K562 (cell line): Measurements from ENCODE around the gene DEFB110. TPM values are rescaled to one million over a fixed set of nuclear protein-coding genes. Genes with fewer than 3 reads are reported as not detected.

Experiments used
- ATAC-seq: fragments of 200-7000 bp; cut with Tn5 transposase; 3 replicates; pipeline ENCODE4 v1.9.1; 2020; ENCODE audit warnings: moderate library complexity
- BruUV-seq: library from RNA; stranded (reverse); fragments of 400-500 nt; replicated peaks from 2 replicates; lab custom pipeline; 2021; lab: Mats Ljungman, UMichigan
- CTCF ChIA-PET: fragments of 300-600 bp; formaldehyde crosslinking; extraction: SDS; loops from one replicate; lab custom pipeline; 2021; ENCODE audit warnings: low intra/inter-chr PET ratio; lab: Yijun Ruan, JAX
- POLR2A ChIA-PET: fragments of 300-600, 350-650 bp; sonication (Branson Sonifier 250); formaldehyde crosslinking; extraction: SDS; loops from one replicate; lab custom pipeline; 2021; ENCODE audit warnings: antibody characterized with exemption, inconsistent platforms; lab: Yijun Ruan, JAX
- DNase-seq, 4 experiments: peaks; one replicate each; pipeline versions ENCODE4 v3.0.0 to v3.0.0-alpha.2; 2011 to 2018; ENCODE audit warnings: low spot score in 3 of 4, mixed read lengths in 3 of 4; ENCODE audit errors: extremely low read depth in 1 of 4
- FAIRE-seq: peaks from 2 replicates; lab custom pipeline; 2011; peaks lifted over from hg19 to GRCh38; lab: Jason Lieb, UNC
- H2AFZ ChIP-seq: 2 replicates; pipeline ENCODE4 v1.6.0; 2011; ENCODE audit warnings: low read depth, low read length, control low read depth, inconsistent platforms
- H3K27ac ChIP-seq: fragments of 200-600 bp; 3 replicates; pipeline ENCODE4 v1.8.0; 2011; ENCODE audit warnings: low read depth, mild to moderate bottlenecking, control low read depth, inconsistent platforms, low read length, moderate library complexity, mixed read lengths; ENCODE audit errors: extremely low read depth
- H3K27me3 ChIP-seq, 2 experiments: fragments of 300-600 bp in 1 of 2; 2 replicates in 1 of 2; 3 replicates in 1 of 2; pipeline versions ENCODE4 v1.6.0 to v1.8.0; 2011; ENCODE audit warnings: inconsistent platforms in 2 of 2, low read length in 2 of 2, mild to moderate bottlenecking in 1 of 2, mixed read lengths in 1 of 2, moderate library complexity in 1 of 2; ENCODE audit not compliant: control insufficient read depth in 2 of 2, insufficient read depth in 2 of 2
- H3K36me3 ChIP-seq: fragments of 300-600 bp; 3 replicates; pipeline ENCODE4 v1.8.0; 2011; ENCODE audit warnings: mild to moderate bottlenecking, low read length, inconsistent platforms; ENCODE audit not compliant: control insufficient read depth, insufficient read depth
- H3K4me1 ChIP-seq, 2 experiments: fragments of 200-600 bp in 1 of 2; replicated peaks in 1 of 2; 2 replicates in 1 of 2; 3 replicates in 1 of 2; pipeline versions ENCODE4 v1.5.1 to v1.8.0; 2011; ENCODE audit warnings: inconsistent platforms in 2 of 2, low read length in 2 of 2, mild to moderate bottlenecking in 1 of 2, mixed read lengths in 1 of 2, moderate library complexity in 1 of 2; ENCODE audit not compliant: control insufficient read depth in 2 of 2, insufficient read depth in 2 of 2
- H3K4me2 ChIP-seq: 2 replicates; pipeline ENCODE4 v1.6.1; 2011; ENCODE audit warnings: low read length, control low read depth, inconsistent platforms, mixed read lengths; ENCODE audit not compliant: insufficient read depth
- H3K4me3 ChIP-seq: fragments of 200-600 bp; sonication (generic), shearing (Covaris generic); 2 replicates; pipeline ENCODE4 v1.5.1; 2016; ENCODE audit warnings: control low read depth, inconsistent platforms
- H3K79me2 ChIP-seq: fragments of 200-600 bp; 3 replicates; pipeline ENCODE4 v1.8.0; 2011; ENCODE audit warnings: low read length, inconsistent platforms; ENCODE audit not compliant: control insufficient read depth, insufficient read depth
- H3K9ac ChIP-seq, 2 experiments: 2 replicates each; pipeline versions ENCODE4 v1.6.0 to v1.6.1; 2011; ENCODE audit warnings: low read depth in 2 of 2, low read length in 2 of 2, control low read depth in 1 of 2, inconsistent platforms in 1 of 2, mild to moderate bottlenecking in 1 of 2, mixed read lengths in 1 of 2; ENCODE audit not compliant: insufficient read depth in 1 of 2
- H3K9me1 ChIP-seq: one replicate; pipeline ENCODE4 v1.6.0; 2011; ENCODE audit warnings: inconsistent platforms, mild to moderate bottlenecking, low read length, moderate library complexity; ENCODE audit not compliant: control insufficient read depth, insufficient read depth
- H3K9me3 ChIP-seq: replicated peaks from 2 replicates; pipeline ENCODE4 v1.5.1; 2011; ENCODE audit warnings: low read depth, low read length, inconsistent platforms; ENCODE audit not compliant: control insufficient read depth, insufficient read depth
- H4K20me1 ChIP-seq: replicated peaks from 2 replicates; pipeline ENCODE4 v1.6.1; 2011; ENCODE audit warnings: low read length, inconsistent platforms, mixed read lengths; ENCODE audit not compliant: control insufficient read depth, insufficient read depth
- JUND ChIP-seq, 2 experiments: IDR thresholded peaks; 2 replicates in 1 of 2; 3 replicates in 1 of 2; pipeline ENCODE4 v1.6.1; 2011; ENCODE audit warnings: borderline replicate concordance in 2 of 2, low read depth in 2 of 2, low read length in 2 of 2, improper control_type of control experiment in 1 of 2, missing biosample characterization in 1 of 2, missing genetic modification characterization in 1 of 2, missing genetic modification reagents in 1 of 2
- TBP ChIP-seq: optimal IDR thresholded peaks from 2 replicates; pipeline ENCODE3; 2011; ENCODE audit warnings: low read depth, low read length, improper control_type of control experiment
- ZNF316 ChIP-seq: fragments of 450-650 bp; IDR thresholded peaks from 2 replicates; pipeline ENCODE4 v1.6.1; 2016
- ZNF561 ChIP-seq: fragments of 450-650 bp; formaldehyde crosslinking; conservative IDR thresholded peaks from 2 replicates; pipeline ENCODE4 v1.4.0; 2020; ENCODE audit warnings: mild to moderate bottlenecking, moderate library complexity
- WGBS: fragments of 100-300 bp; shearing (Covaris generic); methylation state at CpG from one replicate; pipeline ENCODE4 v1.1.6; 2016; ENCODE audit warnings: low coverage, mixed read lengths; ENCODE audit not compliant: insufficient coverage; ENCODE audit errors: missing lambda C conversion rate; 5-methylcytosine and 5-hydroxymethylcytosine counted together
- in situ Hi-C: fragments of 300-500 bp; cut with MboI; formaldehyde crosslinking; loops from 4 replicates; pipeline ENCODE4 v1.15.0; 2018; ENCODE audit warnings: inconsistent platforms, mixed read lengths
- intact Hi-C: fragments of 100-400 bp; cut with micrococcal nuclease; formaldehyde crosslinking; loops from 2 replicates; pipeline ENCODE4 v1.14.2; 2022
- polyA plus RNA-seq, 8 experiments: library from polyadenylated mRNA; depleted of rRNA in 4 of 8; stranded (reverse) in 5 of 8; unstranded in 3 of 8; fragments of >200 nt; fragmentation: Nextera tagmentation in 2 of 8; fragmentation: Illumina TruSeq in 1 of 8; extraction: Ambion mirVana in 2 of 8; extraction: Trizol in 1 of 8; gene quantifications; 2 replicates each; pipeline versions ENCODE4 v1.2.1 to v1.2.3, GENCODE V29; 2011 to 2014; ENCODE audit warnings: inconsistent platforms in 1 of 8, missing spikeins in 1 of 8
- total RNA-seq, 7 experiments: library from RNA; depleted of rRNA in 6 of 7; stranded (reverse); fragments of >200 nt in 6 of 7; fragmentation: Illumina TruSeq in 2 of 7; extraction: Trizol in 2 of 7; gene quantifications; 2 replicates each; pipeline versions ENCODE4 v1.2.1 to v1.2.3, GENCODE V29; 2011 to 2021; ENCODE audit warnings: low replicate concordance in 1 of 7

Gene DEFB110
- total and polyA plus RNA-seq, 9 of the 15 experiments (the other 6 are each of a cell fraction or from before 2014, with no cell fraction given): not detected

DNA sequence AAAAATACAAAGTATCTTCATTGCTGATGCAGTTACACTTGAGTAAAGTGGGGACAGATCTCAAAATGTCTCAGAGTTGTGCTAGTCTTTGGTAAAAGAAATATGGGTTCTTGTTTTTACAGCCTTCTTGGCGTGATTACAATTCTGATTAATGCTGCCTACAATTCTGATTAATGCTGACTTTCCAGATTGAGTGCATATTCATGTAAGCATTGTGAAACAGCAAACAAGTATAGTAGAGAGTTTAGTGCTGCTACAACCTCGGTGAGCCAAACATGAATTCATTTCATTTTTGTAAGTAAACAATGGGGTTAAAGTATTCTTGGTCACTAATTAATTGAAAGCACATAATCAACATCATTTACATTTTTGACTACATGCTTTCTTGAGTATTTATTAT, 52.2 kb downstream of the DEFB110 start, which contains the start of gene DEFB113:
Gene DEFB113, minus strand, starts transcription at position 21 of the 400 bp plus-strand sequence. Its CDS starts 0 bp downstream, at position 21.
- no peak for FAIRE-seq

More for the DNA sequence above, 52.2 kb downstream of the DEFB110 start, which contains the start of gene DEFB113:
- Histone ChIP-seq H4K20me1 (no peaks in the 10 kb centered on the region), H3K4me1 (no peaks in the 10 kb centered on the region), H3K9ac (no peak within 1 kb of the TSS), H2AFZ (no peak within 1 kb of the TSS), H3K9me1 (no peaks in the 10 kb centered on the region), H3K27me3 (no peaks in the 10 kb centered on the region), H3K4me3 (no peak within 1 kb of the TSS), H3K9me3 (no peaks in the 10 kb centered on the region), H3K4me2 (no peak within 1 kb of the TSS), H3K27ac (no peak within 1 kb of the TSS), H3K36me3 (no peaks in the 10 kb centered on the region), H3K79me2 (no peaks in the 10 kb centered on the region)
- ChIA-PET POLR2A (no interaction called here), CTCF (no interaction called here)
- TF ChIP-seq ZNF316 (peak; percentile 21; the same call in 1 of the 2 replicates), ZNF561 (CRISPR knock-in tag) (no peak), TBP (no peak), JUND (IDR thresholded peaks at IDR 0.05; ENCODE audit: borderline replicate concordance, low read depth, low read length) (no peak), JUND (tag; IDR thresholded peaks at IDR 0.05; ENCODE audit: borderline replicate concordance, low read depth, low read length) (no peak)
- 0% methylated on average over 2 of the region's 2 CpGs for WGBS
- intact Hi-C loops: loop anchor here (5.0 kb wide), 1 partner anchor 47 kb away; no protein-coding TSS in a partner anchor
- BruUV-seq: no TSS peak
- ATAC-seq (no peak), DNase-seq (no peak)
- in situ Hi-C loops: no loop called here

Other genes starting within 250 kb of the DEFB110 start
- not detected in 2 replicates for gene PGK2, start 234.7 kb downstream of the DEFB110 start, total RNA-seq (2014; rRNA removed)
- not detected in 2 replicates for gene PGK2, start 234.7 kb downstream of the DEFB110 start, total RNA-seq (2014; rRNA removed; fragmentation: Illumina TruSeq; extraction: Trizol)
- gene PGK2, start 234.7 kb downstream of the DEFB110 start, total RNA-seq (2015; rRNA removed; fragmentation: Illumina TruSeq; extraction: Trizol): not detected in 2 replicates
- gene PGK2, start 234.7 kb downstream of the DEFB110 start, total RNA-seq (2021): not detected in 2 replicates
- not detected in 2 replicates for gene PGK2, start 234.7 kb downstream of the DEFB110 start, polyA plus RNA-seq (2011; rRNA removed)
- gene PGK2, start 234.7 kb downstream of the DEFB110 start, polyA plus RNA-seq (2014; fragmentation: Illumina TruSeq; extraction: Trizol): not detected in 2 replicates
- gene PGK2, start 234.7 kb downstream of the DEFB110 start, polyA plus RNA-seq (2014; fragmentation: Nextera tagmentation; extraction: Ambion mirVana): not detected
- not detected in 2 replicates for gene PGK2, start 234.7 kb downstream of the DEFB110 start, polyA plus RNA-seq (2014; rRNA removed)
- gene CRISP1, start 155.5 kb downstream of the DEFB110 start, total RNA-seq (2014; rRNA removed): not detected in 2 replicates
- not detected in 2 replicates for gene CRISP1, start 155.5 kb downstream of the DEFB110 start, total RNA-seq (2014; rRNA removed; fragmentation: Illumina TruSeq; extraction: Trizol)
- gene CRISP1, start 155.5 kb downstream of the DEFB110 start, total RNA-seq (2015; rRNA removed; fragmentation: Illumina TruSeq; extraction: Trizol): not detected in 2 replicates
- gene CRISP1, start 155.5 kb downstream of the DEFB110 start, total RNA-seq (2021): not detected in 2 replicates
- gene CRISP1, start 155.5 kb downstream of the DEFB110 start, polyA plus RNA-seq (2011; rRNA removed): not detected in 2 replicates
- gene CRISP1, start 155.5 kb downstream of the DEFB110 start, polyA plus RNA-seq (2014; fragmentation: Illumina TruSeq; extraction: Trizol): not detected in 2 replicates
- gene CRISP1, start 155.5 kb downstream of the DEFB110 start, polyA plus RNA-seq (2014; fragmentation: Nextera tagmentation; extraction: Ambion mirVana): not detected
- gene CRISP1, start 155.5 kb downstream of the DEFB110 start, polyA plus RNA-seq (2014; rRNA removed): not detected in 2 replicates
- gene DEFB114, start 57.8 kb downstream of the DEFB110 start, total RNA-seq (2014; rRNA removed): not detected in 2 replicates
- not detected in 2 replicates for gene DEFB114, start 57.8 kb downstream of the DEFB110 start, total RNA-seq (2014; rRNA removed; fragmentation: Illumina TruSeq; extraction: Trizol)
- not detected in 2 replicates for gene DEFB114, start 57.8 kb downstream of the DEFB110 start, total RNA-seq (2015; rRNA removed; fragmentation: Illumina TruSeq; extraction: Trizol)
- not detected in 2 replicates for gene DEFB114, start 57.8 kb downstream of the DEFB110 start, total RNA-seq (2021)
- not detected in 2 replicates for gene DEFB114, start 57.8 kb downstream of the DEFB110 start, polyA plus RNA-seq (2011; rRNA removed)
- gene DEFB114, start 57.8 kb downstream of the DEFB110 start, polyA plus RNA-seq (2014; fragmentation: Illumina TruSeq; extraction: Trizol): not detected in 2 replicates
- not detected for gene DEFB114, start 57.8 kb downstream of the DEFB110 start, polyA plus RNA-seq (2014; fragmentation: Nextera tagmentation; extraction: Ambion mirVana)
- not detected in 2 replicates for gene DEFB114, start 57.8 kb downstream of the DEFB110 start, polyA plus RNA-seq (2014; rRNA removed)
- not detected in 2 replicates for gene DEFB113, start 52.4 kb downstream of the DEFB110 start, total RNA-seq (2014; rRNA removed)
- gene DEFB113, start 52.4 kb downstream of the DEFB110 start, total RNA-seq (2014; rRNA removed; fragmentation: Illumina TruSeq; extraction: Trizol): not detected in 2 replicates
- gene DEFB113, start 52.4 kb downstream of the DEFB110 start, total RNA-seq (2015; rRNA removed; fragmentation: Illumina TruSeq; extraction: Trizol): not detected in 2 replicates
- not detected in 2 replicates for gene DEFB113, start 52.4 kb downstream of the DEFB110 start, total RNA-seq (2021)
- not detected in 2 replicates for gene DEFB113, start 52.4 kb downstream of the DEFB110 start, polyA plus RNA-seq (2011; rRNA removed)
- not detected in 2 replicates for gene DEFB113, start 52.4 kb downstream of the DEFB110 start, polyA plus RNA-seq (2014; fragmentation: Illumina TruSeq; extraction: Trizol)
- not detected for gene DEFB113, start 52.4 kb downstream of the DEFB110 start, polyA plus RNA-seq (2014; fragmentation: Nextera tagmentation; extraction: Ambion mirVana)
- not detected in 2 replicates for gene DEFB113, start 52.4 kb downstream of the DEFB110 start, polyA plus RNA-seq (2014; rRNA removed)
- gene DEFB112, start 27.9 kb upstream of the DEFB110 start, total RNA-seq (2014; rRNA removed): not detected in 2 replicates
- gene DEFB112, start 27.9 kb upstream of the DEFB110 start, total RNA-seq (2014; rRNA removed; fragmentation: Illumina TruSeq; extraction: Trizol): not detected in 2 replicates
- gene DEFB112, start 27.9 kb upstream of the DEFB110 start, total RNA-seq (2015; rRNA removed; fragmentation: Illumina TruSeq; extraction: Trizol): not detected in 2 replicates
- not detected in 2 replicates for gene DEFB112, start 27.9 kb upstream of the DEFB110 start, total RNA-seq (2021)
- gene DEFB112, start 27.9 kb upstream of the DEFB110 start, polyA plus RNA-seq (2011; rRNA removed): not detected in 2 replicates
- gene DEFB112, start 27.9 kb upstream of the DEFB110 start, polyA plus RNA-seq (2014; fragmentation: Illumina TruSeq; extraction: Trizol): not detected in 2 replicates
- not detected for gene DEFB112, start 27.9 kb upstream of the DEFB110 start, polyA plus RNA-seq (2014; fragmentation: Nextera tagmentation; extraction: Ambion mirVana)
- gene DEFB112, start 27.9 kb upstream of the DEFB110 start, polyA plus RNA-seq (2014; rRNA removed): not detected in 2 replicates